ENCODE data around the gene TDRD5. TPM values are rescaled to one million over a fixed set of nuclear protein-coding genes. Genes with fewer than 3 reads are reported as not detected.

TDRD5 gene, protein sequence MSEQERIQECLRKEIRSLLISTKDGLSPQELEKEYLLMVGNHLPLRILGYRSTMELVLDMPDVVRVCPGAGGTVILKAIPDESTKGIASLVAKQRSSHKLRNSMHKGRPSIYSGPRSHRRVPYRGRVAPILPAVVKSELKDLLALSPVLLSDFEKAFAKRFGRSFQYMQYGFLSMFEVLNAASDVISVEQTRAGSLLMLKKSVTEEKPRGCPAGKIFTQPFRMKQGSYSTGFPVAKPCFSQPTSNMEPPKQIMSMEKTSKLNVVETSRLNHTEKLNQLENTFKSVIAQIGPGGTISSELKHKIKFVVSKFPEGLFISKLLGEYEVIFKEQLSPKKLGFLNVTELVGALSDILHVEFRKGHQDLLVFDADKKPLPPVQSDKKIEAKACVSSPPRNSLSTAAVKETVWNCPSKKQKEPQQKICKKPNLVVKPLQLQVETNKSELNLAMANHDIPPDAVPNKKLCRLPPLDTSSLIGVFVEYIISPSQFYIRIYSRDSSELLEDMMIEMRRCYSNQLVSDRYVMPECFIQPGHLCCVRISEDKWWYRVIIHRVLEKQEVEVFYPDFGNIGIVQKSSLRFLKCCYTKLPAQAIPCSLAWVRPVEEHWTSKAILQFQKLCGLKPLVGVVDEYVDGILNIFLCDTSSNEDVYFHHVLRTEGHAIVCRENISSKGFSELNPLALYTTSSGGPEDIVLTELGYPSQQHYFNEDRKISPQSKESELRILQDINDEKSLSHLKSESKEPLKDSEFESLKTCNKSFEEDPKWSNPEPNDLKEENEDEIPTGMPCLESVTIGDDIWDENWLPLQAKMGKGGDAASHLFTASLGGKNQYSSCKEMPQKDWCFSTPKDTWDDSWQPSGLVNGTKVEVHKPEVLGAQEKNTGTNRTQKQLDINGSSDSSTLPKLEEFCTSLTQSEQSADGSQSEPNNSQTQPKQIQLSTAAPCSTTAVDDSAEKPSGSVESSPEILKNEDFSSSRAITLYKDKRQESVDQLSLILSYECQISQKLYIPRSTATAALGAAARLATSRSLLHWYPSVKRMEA
- 0.04 to 0.07 TPM (median 0.05 TPM) in 4 of 5 replicates, not detected in the other for total RNA-seq (2022; extraction: Qiagen RNA extraction)

DNA sequence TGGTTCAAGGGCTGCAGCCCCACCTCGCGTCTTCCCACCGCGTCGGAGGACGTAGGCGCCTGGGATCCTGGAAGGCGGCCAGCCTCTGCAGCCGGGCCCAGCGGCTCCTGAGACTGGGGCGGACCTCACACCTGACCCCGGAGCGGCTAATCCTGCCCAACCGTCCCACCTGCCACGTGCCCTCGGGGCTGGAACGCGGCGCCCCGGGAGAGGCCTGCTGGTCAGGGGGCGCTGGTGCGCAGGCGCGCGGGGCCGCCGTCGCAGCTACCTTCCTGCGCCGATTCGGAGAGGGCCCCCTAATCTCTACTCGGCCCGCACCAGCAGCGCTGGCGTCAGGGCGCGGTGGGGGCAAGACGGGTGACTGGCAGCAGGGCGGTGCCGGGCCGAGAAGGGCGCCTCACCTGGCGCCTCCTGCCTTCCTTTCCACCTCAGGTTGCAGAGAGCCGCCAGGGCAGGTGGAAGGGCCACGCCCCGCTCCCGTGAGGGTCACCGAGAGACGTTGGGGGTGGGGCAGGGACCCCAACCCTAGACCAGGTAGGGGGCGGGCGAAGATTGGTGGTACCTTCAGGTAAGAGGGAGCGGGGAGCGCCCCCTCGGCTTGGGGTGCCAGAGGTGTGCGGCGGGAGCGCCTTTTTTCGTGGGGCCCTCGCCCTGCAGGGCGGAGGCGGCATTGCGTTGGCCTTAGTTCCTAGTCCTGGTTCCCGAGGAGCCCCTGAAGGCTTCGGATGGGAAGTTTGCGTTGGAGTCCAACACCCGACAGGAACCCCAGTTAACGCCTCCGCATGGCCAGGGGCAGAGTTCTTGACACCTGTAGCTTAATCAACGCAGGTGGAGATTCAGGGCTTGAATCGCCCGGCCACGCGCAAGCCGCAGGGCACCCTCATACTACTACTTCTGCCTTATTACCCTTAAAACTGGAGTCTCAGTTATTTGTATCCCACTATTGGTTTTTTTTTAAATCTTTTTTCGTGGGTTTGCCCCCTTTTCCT, at the start of gene TDRD5:
Gene TDRD5 (plus strand): TSS at position 241 of the 989 bp plus-strand sequence. CDS start 784 bp downstream, outside the sequence.

DNA sequence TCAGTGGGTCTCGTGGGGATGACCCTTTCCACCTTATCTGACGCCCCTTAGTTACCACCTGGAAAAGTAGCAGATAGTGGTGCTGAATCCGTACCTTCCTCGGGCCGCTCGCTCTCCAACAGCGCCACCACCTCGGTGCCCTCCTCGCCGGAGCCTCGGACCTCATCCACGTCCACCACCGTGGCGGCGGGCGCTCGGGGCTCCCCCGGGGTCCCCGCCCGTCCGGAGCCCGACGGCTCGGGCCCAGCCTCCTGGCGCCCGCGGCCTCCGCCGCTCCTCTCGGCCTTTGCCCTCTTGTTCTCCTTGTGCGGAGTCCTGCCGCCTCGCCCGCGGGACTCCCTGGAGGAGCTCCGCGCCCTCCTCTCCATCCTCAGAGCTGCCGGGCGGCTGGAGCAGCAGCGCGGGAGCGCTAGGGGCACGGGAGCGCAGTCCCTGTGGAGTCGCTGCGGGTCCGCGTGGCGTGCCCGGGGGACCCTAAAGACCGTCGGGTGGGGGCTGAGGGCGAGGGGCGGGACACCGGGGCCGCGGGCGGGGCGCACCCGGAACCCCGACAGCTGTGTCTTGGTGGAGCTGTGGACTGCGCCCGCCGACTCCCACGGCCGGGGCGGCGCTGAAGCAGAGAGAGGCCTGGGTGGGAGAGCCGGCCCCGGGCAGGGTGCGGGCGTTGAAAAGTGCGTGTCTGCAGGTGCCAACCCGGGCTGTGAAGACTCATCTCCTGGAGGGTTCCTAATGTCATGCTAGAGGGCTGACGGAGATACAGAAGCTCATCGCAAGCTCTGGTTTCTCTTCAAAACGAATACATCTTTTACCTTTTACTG, 15.9 kb upstream of the TDRD5 start, which contains the start of gene NPHS2:
Gene NPHS2 (minus strand): TSS at position 452 of the 818 bp plus-strand sequence. CDS start 84 bp downstream, at position 368.

Other genes starting within 250 kb of the TDRD5 start
- gene AXDND1, start 225.9 kb upstream of the TDRD5 start, total RNA-seq (2022; extraction: Qiagen RNA extraction): 0.25 to 0.37 TPM (median 0.29 TPM) in 5 replicates
- gene NPHS2, start 15.9 kb upstream of the TDRD5 start, total RNA-seq (2022; extraction: Qiagen RNA extraction): not detected in 5 replicates
- gene FAM163A, start 151.5 kb downstream of the TDRD5 start, total RNA-seq (2022; extraction: Qiagen RNA extraction): not detected in 5 replicates

Data from A549 treated with dexamethasone at 1 μM for 4 hours (cell line).